K562 (cell line): ENCODE results near the gene TRPM8. TPM values are rescaled to one million over a fixed set of nuclear protein-coding genes. Genes with fewer than 3 reads are reported as not detected.

Experiments used
- ATAC-seq: fragments of 200-7000 bp; cut with Tn5 transposase; 3 replicates; pipeline ENCODE4 v1.9.1; 2020; ENCODE audit warnings: moderate library complexity
- BruUV-seq: library from RNA; stranded (reverse); fragments of 400-500 nt; replicated peaks from 2 replicates; lab custom pipeline; 2021; lab: Mats Ljungman, UMichigan
- CTCF ChIA-PET: fragments of 300-600 bp; formaldehyde crosslinking; extraction: SDS; loops from one replicate; lab custom pipeline; 2021; ENCODE audit warnings: low intra/inter-chr PET ratio; lab: Yijun Ruan, JAX
- POLR2A ChIA-PET: fragments of 300-600, 350-650 bp; sonication (Branson Sonifier 250); formaldehyde crosslinking; extraction: SDS; loops from one replicate; lab custom pipeline; 2021; ENCODE audit warnings: antibody characterized with exemption, inconsistent platforms; lab: Yijun Ruan, JAX
- DNase-seq, 4 experiments: peaks; one replicate each; pipeline versions ENCODE4 v3.0.0 to v3.0.0-alpha.2; 2011 to 2018; ENCODE audit warnings: low spot score in 3 of 4, mixed read lengths in 3 of 4; ENCODE audit errors: extremely low read depth in 1 of 4
- FAIRE-seq: peaks from 2 replicates; lab custom pipeline; 2011; peaks lifted over from hg19 to GRCh38; lab: Jason Lieb, UNC
- H2AFZ ChIP-seq: 2 replicates; pipeline ENCODE4 v1.6.0; 2011; ENCODE audit warnings: low read depth, low read length, control low read depth, inconsistent platforms
- H3K27ac ChIP-seq: fragments of 200-600 bp; 3 replicates; pipeline ENCODE4 v1.8.0; 2011; ENCODE audit warnings: low read depth, mild to moderate bottlenecking, control low read depth, inconsistent platforms, low read length, moderate library complexity, mixed read lengths; ENCODE audit errors: extremely low read depth
- H3K27me3 ChIP-seq, 2 experiments: fragments of 300-600 bp in 1 of 2; 2 replicates in 1 of 2; 3 replicates in 1 of 2; pipeline versions ENCODE4 v1.6.0 to v1.8.0; 2011; ENCODE audit warnings: inconsistent platforms in 2 of 2, low read length in 2 of 2, mild to moderate bottlenecking in 1 of 2, mixed read lengths in 1 of 2, moderate library complexity in 1 of 2; ENCODE audit not compliant: control insufficient read depth in 2 of 2, insufficient read depth in 2 of 2
- H3K36me3 ChIP-seq: fragments of 300-600 bp; 3 replicates; pipeline ENCODE4 v1.8.0; 2011; ENCODE audit warnings: mild to moderate bottlenecking, low read length, inconsistent platforms; ENCODE audit not compliant: control insufficient read depth, insufficient read depth
- H3K4me1 ChIP-seq, 2 experiments: fragments of 200-600 bp in 1 of 2; replicated peaks in 1 of 2; 2 replicates in 1 of 2; 3 replicates in 1 of 2; pipeline versions ENCODE4 v1.5.1 to v1.8.0; 2011; ENCODE audit warnings: inconsistent platforms in 2 of 2, low read length in 2 of 2, mild to moderate bottlenecking in 1 of 2, mixed read lengths in 1 of 2, moderate library complexity in 1 of 2; ENCODE audit not compliant: control insufficient read depth in 2 of 2, insufficient read depth in 2 of 2
- H3K4me2 ChIP-seq: 2 replicates; pipeline ENCODE4 v1.6.1; 2011; ENCODE audit warnings: low read length, control low read depth, inconsistent platforms, mixed read lengths; ENCODE audit not compliant: insufficient read depth
- H3K4me3 ChIP-seq: fragments of 200-600 bp; sonication (generic), shearing (Covaris generic); 2 replicates; pipeline ENCODE4 v1.5.1; 2016; ENCODE audit warnings: control low read depth, inconsistent platforms
- H3K79me2 ChIP-seq: fragments of 200-600 bp; 3 replicates; pipeline ENCODE4 v1.8.0; 2011; ENCODE audit warnings: low read length, inconsistent platforms; ENCODE audit not compliant: control insufficient read depth, insufficient read depth
- H3K9ac ChIP-seq, 2 experiments: 2 replicates each; pipeline versions ENCODE4 v1.6.0 to v1.6.1; 2011; ENCODE audit warnings: low read depth in 2 of 2, low read length in 2 of 2, control low read depth in 1 of 2, inconsistent platforms in 1 of 2, mild to moderate bottlenecking in 1 of 2, mixed read lengths in 1 of 2; ENCODE audit not compliant: insufficient read depth in 1 of 2
- H3K9me1 ChIP-seq: one replicate; pipeline ENCODE4 v1.6.0; 2011; ENCODE audit warnings: inconsistent platforms, mild to moderate bottlenecking, low read length, moderate library complexity; ENCODE audit not compliant: control insufficient read depth, insufficient read depth
- H3K9me3 ChIP-seq: replicated peaks from 2 replicates; pipeline ENCODE4 v1.5.1; 2011; ENCODE audit warnings: low read depth, low read length, inconsistent platforms; ENCODE audit not compliant: control insufficient read depth, insufficient read depth
- H4K20me1 ChIP-seq: replicated peaks from 2 replicates; pipeline ENCODE4 v1.6.1; 2011; ENCODE audit warnings: low read length, inconsistent platforms, mixed read lengths; ENCODE audit not compliant: control insufficient read depth, insufficient read depth
- ADNP ChIP-seq: fragments of 200-800 bp; sonication (Bioruptor generic); IDR thresholded peaks from 2 replicates; pipeline ENCODE4 v1.6.1; 2016; ENCODE audit warnings: missing genetic modification characterization, missing compliant biosample characterization
- ATF1 ChIP-seq, 2 experiments: fragments of 450-650 bp in 1 of 2; IDR thresholded peaks; 2 replicates each; pipeline ENCODE4 v1.6.1; 2016; ENCODE audit warnings: missing compliant biosample characterization in 1 of 2, missing genetic modification characterization in 1 of 2
- CAMTA2 ChIP-seq: fragments of 250-450 bp; sonication (Bioruptor Pico); conservative IDR thresholded peaks from 2 replicates; pipeline ENCODE4 v1.5.1; 2022
- DNMT1 ChIP-seq: fragments of 450-650 bp; IDR thresholded peaks from 2 replicates; pipeline ENCODE4 v1.6.1; 2016; ENCODE audit warnings: antibody characterized with exemption, mild to moderate bottlenecking
- MTA2 ChIP-seq: fragments of 450-650 bp; IDR thresholded peaks from 2 replicates; pipeline ENCODE4 v1.6.1; 2016; ENCODE audit warnings: low read depth
- PHF8 ChIP-seq: fragments of 200-600 bp; sonication (generic); IDR thresholded peaks from 2 replicates; pipeline ENCODE4 v1.6.1; 2012; ENCODE audit warnings: mixed run types, mild to moderate bottlenecking, inconsistent platforms, low read length, moderate library complexity, borderline replicate concordance
- RBM17 ChIP-seq: fragments of 200-400 bp; formaldehyde crosslinking; IDR thresholded peaks from 2 replicates; pipeline ENCODE4 v1.6.1; 2017; ENCODE audit warnings: low read depth, mild to moderate bottlenecking, low read length, borderline replicate concordance
- WGBS: fragments of 100-300 bp; shearing (Covaris generic); methylation state at CpG from one replicate; pipeline ENCODE4 v1.1.6; 2016; ENCODE audit warnings: low coverage, mixed read lengths; ENCODE audit not compliant: insufficient coverage; ENCODE audit errors: missing lambda C conversion rate; 5-methylcytosine and 5-hydroxymethylcytosine counted together
- in situ Hi-C: fragments of 300-500 bp; cut with MboI; formaldehyde crosslinking; loops from 4 replicates; pipeline ENCODE4 v1.15.0; 2018; ENCODE audit warnings: inconsistent platforms, mixed read lengths
- intact Hi-C: fragments of 100-400 bp; cut with micrococcal nuclease; formaldehyde crosslinking; loops from 2 replicates; pipeline ENCODE4 v1.14.2; 2022
- polyA plus RNA-seq, 8 experiments: library from polyadenylated mRNA; depleted of rRNA in 4 of 8; stranded (reverse) in 5 of 8; unstranded in 3 of 8; fragments of >200 nt; fragmentation: Nextera tagmentation in 2 of 8; fragmentation: Illumina TruSeq in 1 of 8; extraction: Ambion mirVana in 2 of 8; extraction: Trizol in 1 of 8; gene quantifications; 2 replicates each; pipeline versions ENCODE4 v1.2.1 to v1.2.3, GENCODE V29; 2011 to 2014; ENCODE audit warnings: inconsistent platforms in 1 of 8, missing spikeins in 1 of 8
- total RNA-seq, 7 experiments: library from RNA; depleted of rRNA in 6 of 7; stranded (reverse); fragments of >200 nt in 6 of 7; fragmentation: Illumina TruSeq in 2 of 7; extraction: Trizol in 2 of 7; gene quantifications; 2 replicates each; pipeline versions ENCODE4 v1.2.1 to v1.2.3, GENCODE V29; 2011 to 2021; ENCODE audit warnings: low replicate concordance in 1 of 7
- TF ChIP-seq, protein P1 (sequence below): sonication (generic); formaldehyde crosslinking; IDR thresholded peaks from 2 replicates; pipeline ENCODE4 v1.9.0; 2022; ENCODE audit warnings: mild to moderate bottlenecking, missing genetic modification reagents
- TF ChIP-seq, protein P2 (sequence below): sonication (generic); formaldehyde crosslinking; IDR thresholded peaks from 2 replicates; pipeline ENCODE4 v1.8.0; 2022; ENCODE audit warnings: missing genetic modification reagents, mild to moderate bottlenecking, borderline replicate concordance
- TF ChIP-seq, protein P3 (sequence below): fragments of 450-650 bp; conservative IDR thresholded peaks from 2 replicates; pipeline ENCODE4 v1.6.1; 2016; ENCODE audit warnings: missing genetic modification characterization, low read depth, mild to moderate bottlenecking, missing compliant biosample characterization, moderate library complexity

The TRPM8 gene
- total and polyA plus RNA-seq, 9 of the 15 experiments (the other 6 are each of a cell fraction or from before 2014, with no cell fraction given): not detected

DNA sequence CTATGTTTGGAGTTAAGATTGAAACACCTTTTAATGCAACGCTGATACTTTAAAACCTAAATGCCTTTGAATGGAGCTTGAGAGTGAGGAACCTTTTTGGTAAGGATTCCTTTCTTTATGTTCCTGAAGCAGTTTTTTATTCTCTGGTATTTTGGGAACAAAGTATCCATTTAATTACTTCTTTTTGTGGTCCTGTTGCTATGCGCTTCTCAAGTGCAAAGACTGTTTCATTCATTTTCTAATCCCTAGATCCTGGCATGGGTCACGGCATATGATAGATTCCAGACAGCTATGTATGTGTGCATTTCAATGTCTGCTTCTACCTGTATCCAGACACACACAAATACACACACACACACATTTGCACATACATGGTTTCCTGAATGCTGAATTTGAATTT is 28.0 kb downstream of the TRPM8 start:
- in situ Hi-C loops (no loop called here), intact Hi-C loops (no loop called here)
- ChIA-PET POLR2A (interaction anchor here (0.6 kb wide), 1 partner anchor 597 kb away, joined by 3 read pairs; no protein-coding TSS in a partner anchor), CTCF (no interaction called here)
- no peaks in the 10 kb centered on the region for H4K20me1 ChIP-seq
- FAIRE-seq (no peak), ATAC-seq (no peak), DNase-seq (no peak)
- 0% methylated on average over 3 of the region's 3 CpGs for WGBS
- TF ChIP-seq ADNP (tag): no peak
- no peak overlapping the region for H3K4me3 ChIP-seq
- H3K4me2 ChIP-seq: no peak overlapping the region
- no TSS peak for BruUV-seq
- no peak overlapping the region for H3K9ac ChIP-seq
- no peaks in the 10 kb centered on the region for H3K36me3 ChIP-seq
- H3K4me1 ChIP-seq: no peaks in the 10 kb centered on the region
- H3K9me1 ChIP-seq: no peaks in the 10 kb centered on the region
- H3K79me2 ChIP-seq: no peaks in the 10 kb centered on the region
- no peak overlapping the region for H3K27ac ChIP-seq
- H3K27me3 ChIP-seq: no peaks in the 10 kb centered on the region; a peak in 1 of 5 replicates
- no peak overlapping the region for H2AFZ ChIP-seq
- no peaks in the 10 kb centered on the region for H3K9me3 ChIP-seq

DNA sequence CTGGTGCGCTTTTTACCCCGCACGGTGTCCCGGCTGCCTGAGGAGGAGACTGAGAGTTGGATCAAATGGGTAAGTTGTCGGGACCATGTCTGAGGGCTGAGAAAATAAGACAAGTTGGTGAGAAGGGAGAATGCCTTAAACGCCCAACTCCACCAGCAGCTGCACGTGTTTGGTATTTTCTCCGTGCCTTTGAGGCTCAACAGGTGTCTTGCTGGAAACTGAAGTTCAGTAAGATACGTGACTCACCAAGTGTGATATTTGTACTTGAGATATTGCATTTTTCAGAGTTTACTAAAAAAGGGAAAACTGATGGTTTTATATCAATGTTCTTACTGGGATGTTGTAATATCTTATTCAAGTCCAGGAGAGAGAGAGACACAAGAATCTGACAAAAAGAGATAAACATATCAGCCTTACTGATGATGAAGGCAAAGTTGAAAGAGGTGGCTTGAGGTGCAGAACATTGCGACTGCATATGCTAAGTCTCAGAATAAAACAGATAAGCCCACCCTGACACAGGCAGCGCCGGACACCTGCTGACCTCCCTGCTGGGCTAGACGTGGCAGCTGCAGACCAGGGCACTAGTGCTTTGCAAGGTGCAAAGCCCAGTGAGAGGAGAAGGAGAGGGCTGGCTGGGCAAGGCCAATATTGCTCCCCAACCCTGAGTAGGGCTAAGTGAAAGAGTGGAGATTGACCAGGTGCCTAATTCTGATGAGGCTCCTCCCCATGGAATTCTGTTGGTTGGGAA is 33.1 kb downstream of the TRPM8 start:
- Histone ChIP-seq H3K4me3 (no peak overlapping the region), H2AFZ (no peak overlapping the region), H3K79me2 (no peaks in the 10 kb centered on the region), H3K27ac (no peak overlapping the region), H3K4me2 (no peak overlapping the region), H3K27me3 (peaks cover 0 to 7% of the 10 kb centered on the region in 2 experiments; a peak in 2 of 5 replicates), H3K36me3 (no peaks in the 10 kb centered on the region), H3K9me3 (no peaks in the 10 kb centered on the region), H4K20me1 (no peaks in the 10 kb centered on the region), H3K4me1 (no peaks in the 10 kb centered on the region), H3K9ac (no peak overlapping the region), H3K9me1 (no peaks in the 10 kb centered on the region)
- CTCF ChIA-PET: no interaction called here
- TF ChIP-seq, protein P1, sequence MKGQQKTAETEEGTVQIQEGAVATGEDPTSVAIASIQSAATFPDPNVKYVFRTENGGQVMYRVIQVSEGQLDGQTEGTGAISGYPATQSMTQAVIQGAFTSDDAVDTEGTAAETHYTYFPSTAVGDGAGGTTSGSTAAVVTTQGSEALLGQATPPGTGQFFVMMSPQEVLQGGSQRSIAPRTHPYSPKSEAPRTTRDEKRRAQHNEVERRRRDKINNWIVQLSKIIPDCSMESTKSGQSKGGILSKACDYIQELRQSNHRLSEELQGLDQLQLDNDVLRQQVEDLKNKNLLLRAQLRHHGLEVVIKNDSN (CRISPR knock-in tag): no peak
- TF ChIP-seq, protein P2, sequence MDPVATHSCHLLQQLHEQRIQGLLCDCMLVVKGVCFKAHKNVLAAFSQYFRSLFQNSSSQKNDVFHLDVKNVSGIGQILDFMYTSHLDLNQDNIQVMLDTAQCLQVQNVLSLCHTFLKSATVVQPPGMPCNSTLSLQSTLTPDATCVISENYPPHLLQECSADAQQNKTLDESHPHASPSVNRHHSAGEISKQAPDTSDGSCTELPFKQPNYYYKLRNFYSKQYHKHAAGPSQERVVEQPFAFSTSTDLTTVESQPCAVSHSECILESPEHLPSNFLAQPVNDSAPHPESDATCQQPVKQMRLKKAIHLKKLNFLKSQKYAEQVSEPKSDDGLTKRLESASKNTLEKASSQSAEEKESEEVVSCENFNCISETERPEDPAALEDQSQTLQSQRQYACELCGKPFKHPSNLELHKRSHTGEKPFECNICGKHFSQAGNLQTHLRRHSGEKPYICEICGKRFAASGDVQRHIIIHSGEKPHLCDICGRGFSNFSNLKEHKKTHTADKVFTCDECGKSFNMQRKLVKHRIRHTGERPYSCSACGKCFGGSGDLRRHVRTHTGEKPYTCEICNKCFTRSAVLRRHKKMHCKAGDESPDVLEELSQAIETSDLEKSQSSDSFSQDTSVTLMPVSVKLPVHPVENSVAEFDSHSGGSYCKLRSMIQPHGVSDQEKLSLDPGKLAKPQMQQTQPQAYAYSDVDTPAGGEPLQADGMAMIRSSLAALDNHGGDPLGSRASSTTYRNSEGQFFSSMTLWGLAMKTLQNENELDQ (CRISPR knock-in tag): no peak
- TF ChIP-seq RBM17: no peak
- no peak for TF ChIP-seq PHF8
- no peak for TF ChIP-seq ATF1 (CRISPR knock-in tag; IDR thresholded peaks at IDR 0.05)
- TF ChIP-seq ATF1 (tag; IDR thresholded peaks at IDR 0.05): no peak
- TF ChIP-seq CAMTA2: no peak
- TF ChIP-seq MTA2: no peak
- no peak for TF ChIP-seq DNMT1
- TF ChIP-seq, protein P3, sequence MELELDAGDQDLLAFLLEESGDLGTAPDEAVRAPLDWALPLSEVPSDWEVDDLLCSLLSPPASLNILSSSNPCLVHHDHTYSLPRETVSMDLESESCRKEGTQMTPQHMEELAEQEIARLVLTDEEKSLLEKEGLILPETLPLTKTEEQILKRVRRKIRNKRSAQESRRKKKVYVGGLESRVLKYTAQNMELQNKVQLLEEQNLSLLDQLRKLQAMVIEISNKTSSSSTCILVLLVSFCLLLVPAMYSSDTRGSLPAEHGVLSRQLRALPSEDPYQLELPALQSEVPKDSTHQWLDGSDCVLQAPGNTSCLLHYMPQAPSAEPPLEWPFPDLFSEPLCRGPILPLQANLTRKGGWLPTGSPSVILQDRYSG: no peak
- intact Hi-C loops (no loop called here), in situ Hi-C loops (no loop called here)
- FAIRE-seq: no peak
- ATAC-seq: no peak
- WGBS: under 1% methylated on average over 13 of the region's 13 CpGs
- DNase-seq: no peak
- BruUV-seq: no TSS peak
- POLR2A ChIA-PET: no interaction called here
